PFSK-1 (cell line): ENCODE data around the gene THSD4.

ENCODE experiments used
- FOXP2 ChIP-seq: optimal IDR thresholded peaks from 2 replicates; pipeline ENCODE3; 2011; ENCODE audit warnings: borderline replicate concordance, control low read depth, inconsistent platforms; ENCODE audit not compliant: insufficient read depth; ENCODE audit errors: extremely low read length, extremely low read depth
- POLR2AphosphoS5 ChIP-seq: IDR thresholded peaks from 2 replicates; pipeline ENCODE4 v1.6.1; 2012; ENCODE audit warnings: low read depth, mild to moderate bottlenecking, control low read depth, low read length, moderate library complexity
- SIN3A ChIP-seq: IDR thresholded peaks from 2 replicates; pipeline ENCODE4 v1.6.1; 2012; ENCODE audit warnings: mild to moderate bottlenecking, low read length, moderate library complexity, borderline replicate concordance; ENCODE audit not compliant: insufficient read depth
- TAF1 ChIP-seq: IDR thresholded peaks from 2 replicates; pipeline ENCODE4 v1.6.1; 2012; ENCODE audit warnings: low read length, control low read depth, borderline replicate concordance; ENCODE audit not compliant: insufficient read depth
- TF ChIP-seq, protein P1 (sequence below), 2 experiments: IDR thresholded peaks; 2 replicates each; pipeline versions ENCODE4 v1.6.1 to v1.8.0; 2011 to 2012; ENCODE audit warnings: low read depth in 2 of 2, low read length in 2 of 2, control low read depth in 1 of 2, inconsistent platforms in 1 of 2, mild to moderate bottlenecking in 1 of 2, moderate library complexity in 1 of 2; ENCODE audit not compliant: insufficient read depth in 1 of 2

THSD4 gene

DNA sequence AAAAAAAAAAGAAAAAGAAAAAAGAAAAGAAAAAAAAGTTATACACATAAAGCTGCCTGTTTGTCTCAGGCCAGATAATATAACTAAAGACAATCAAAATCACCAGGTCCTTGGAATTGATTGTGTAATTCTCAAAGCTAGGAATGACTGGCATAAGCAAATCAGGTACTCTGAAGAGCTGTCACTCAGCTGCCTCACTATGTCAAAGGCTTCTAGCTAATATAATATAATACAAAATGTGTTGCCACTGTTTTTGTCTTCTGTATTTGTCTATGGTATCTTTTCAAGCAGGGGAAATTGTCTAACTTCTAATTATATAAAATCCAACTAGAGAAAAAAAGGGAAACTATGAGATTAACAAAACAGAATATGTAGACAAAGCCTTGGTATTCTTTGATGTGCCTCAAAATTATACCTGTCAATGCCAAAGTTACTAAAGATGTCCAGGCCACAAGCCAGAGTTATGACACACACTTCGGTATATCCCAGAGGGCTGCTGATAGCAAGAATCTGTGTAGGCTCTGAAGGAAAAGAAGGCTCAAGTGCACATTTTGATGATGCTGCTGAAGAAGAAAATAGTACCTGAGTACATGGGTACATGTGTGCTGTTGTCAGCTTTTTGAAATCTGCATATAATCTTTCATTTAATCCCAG is 658.1 kb downstream of the THSD4 start:
- TF ChIP-seq POLR2AphosphoS5 (no peak), SIN3A (no peak), FOXP2 (no peak), TAF1 (no peak)
- TF ChIP-seq, protein P1, sequence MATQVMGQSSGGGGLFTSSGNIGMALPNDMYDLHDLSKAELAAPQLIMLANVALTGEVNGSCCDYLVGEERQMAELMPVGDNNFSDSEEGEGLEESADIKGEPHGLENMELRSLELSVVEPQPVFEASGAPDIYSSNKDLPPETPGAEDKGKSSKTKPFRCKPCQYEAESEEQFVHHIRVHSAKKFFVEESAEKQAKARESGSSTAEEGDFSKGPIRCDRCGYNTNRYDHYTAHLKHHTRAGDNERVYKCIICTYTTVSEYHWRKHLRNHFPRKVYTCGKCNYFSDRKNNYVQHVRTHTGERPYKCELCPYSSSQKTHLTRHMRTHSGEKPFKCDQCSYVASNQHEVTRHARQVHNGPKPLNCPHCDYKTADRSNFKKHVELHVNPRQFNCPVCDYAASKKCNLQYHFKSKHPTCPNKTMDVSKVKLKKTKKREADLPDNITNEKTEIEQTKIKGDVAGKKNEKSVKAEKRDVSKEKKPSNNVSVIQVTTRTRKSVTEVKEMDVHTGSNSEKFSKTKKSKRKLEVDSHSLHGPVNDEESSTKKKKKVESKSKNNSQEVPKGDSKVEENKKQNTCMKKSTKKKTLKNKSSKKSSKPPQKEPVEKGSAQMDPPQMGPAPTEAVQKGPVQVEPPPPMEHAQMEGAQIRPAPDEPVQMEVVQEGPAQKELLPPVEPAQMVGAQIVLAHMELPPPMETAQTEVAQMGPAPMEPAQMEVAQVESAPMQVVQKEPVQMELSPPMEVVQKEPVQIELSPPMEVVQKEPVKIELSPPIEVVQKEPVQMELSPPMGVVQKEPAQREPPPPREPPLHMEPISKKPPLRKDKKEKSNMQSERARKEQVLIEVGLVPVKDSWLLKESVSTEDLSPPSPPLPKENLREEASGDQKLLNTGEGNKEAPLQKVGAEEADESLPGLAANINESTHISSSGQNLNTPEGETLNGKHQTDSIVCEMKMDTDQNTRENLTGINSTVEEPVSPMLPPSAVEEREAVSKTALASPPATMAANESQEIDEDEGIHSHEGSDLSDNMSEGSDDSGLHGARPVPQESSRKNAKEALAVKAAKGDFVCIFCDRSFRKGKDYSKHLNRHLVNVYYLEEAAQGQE (IDR thresholded peaks at IDR 0.05; ENCODE audit: insufficient read depth in 1 of 2, low read depth in 2 of 2, low read length in 2 of 2), result no peak

DNA sequence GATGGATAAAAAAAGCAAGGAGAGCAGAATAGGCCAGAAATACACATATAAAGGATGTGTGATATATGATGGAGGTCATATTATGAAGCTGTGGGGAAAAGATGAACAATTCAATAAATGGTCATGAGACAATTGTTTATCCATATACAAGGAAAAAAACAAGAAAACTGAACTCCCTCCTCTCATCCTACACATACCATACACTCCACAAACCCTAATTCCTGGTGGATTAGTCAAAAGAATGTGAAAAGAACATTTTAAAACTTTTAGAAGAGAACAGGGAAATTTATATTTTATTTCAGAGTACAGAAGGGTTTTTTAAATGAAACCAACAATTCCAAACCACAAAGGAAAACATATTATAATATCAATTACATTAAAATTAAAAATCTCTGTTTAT is 660.6 kb downstream of the THSD4 start:
- TF ChIP-seq SIN3A (no peak), POLR2AphosphoS5 (no peak), FOXP2 (no peak), TAF1 (no peak)
- TF ChIP-seq, protein P1 (IDR thresholded peaks at IDR 0.05; ENCODE audit: insufficient read depth in 1 of 2, low read depth in 2 of 2, low read length in 2 of 2), result no peak

DNA sequence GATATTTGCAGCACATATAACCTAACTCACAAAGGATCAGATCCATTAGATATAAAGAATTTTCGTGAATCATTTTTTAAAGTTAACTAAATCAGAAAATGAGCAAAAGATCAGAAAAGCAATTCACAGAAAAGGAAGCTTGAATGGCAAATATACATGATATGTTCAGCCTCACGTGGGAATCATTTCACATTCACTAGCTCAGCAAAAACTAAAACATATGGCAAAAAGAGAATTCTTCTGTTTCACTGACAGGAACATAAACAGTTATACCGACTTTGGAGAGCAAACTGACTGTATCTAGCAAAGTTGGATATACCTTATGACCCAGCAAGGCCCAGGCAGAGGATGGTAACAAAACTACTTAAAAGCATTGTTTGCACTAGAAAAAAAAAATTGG is 661.0 kb downstream of the THSD4 start:
- TF ChIP-seq FOXP2, result no peak
- TF ChIP-seq SIN3A, result no peak
- no peak for TF ChIP-seq TAF1
- TF ChIP-seq, protein P1 (IDR thresholded peaks at IDR 0.05; ENCODE audit: insufficient read depth in 1 of 2, low read depth in 2 of 2, low read length in 2 of 2), result no peak
- TF ChIP-seq POLR2AphosphoS5, result no peak

DNA sequence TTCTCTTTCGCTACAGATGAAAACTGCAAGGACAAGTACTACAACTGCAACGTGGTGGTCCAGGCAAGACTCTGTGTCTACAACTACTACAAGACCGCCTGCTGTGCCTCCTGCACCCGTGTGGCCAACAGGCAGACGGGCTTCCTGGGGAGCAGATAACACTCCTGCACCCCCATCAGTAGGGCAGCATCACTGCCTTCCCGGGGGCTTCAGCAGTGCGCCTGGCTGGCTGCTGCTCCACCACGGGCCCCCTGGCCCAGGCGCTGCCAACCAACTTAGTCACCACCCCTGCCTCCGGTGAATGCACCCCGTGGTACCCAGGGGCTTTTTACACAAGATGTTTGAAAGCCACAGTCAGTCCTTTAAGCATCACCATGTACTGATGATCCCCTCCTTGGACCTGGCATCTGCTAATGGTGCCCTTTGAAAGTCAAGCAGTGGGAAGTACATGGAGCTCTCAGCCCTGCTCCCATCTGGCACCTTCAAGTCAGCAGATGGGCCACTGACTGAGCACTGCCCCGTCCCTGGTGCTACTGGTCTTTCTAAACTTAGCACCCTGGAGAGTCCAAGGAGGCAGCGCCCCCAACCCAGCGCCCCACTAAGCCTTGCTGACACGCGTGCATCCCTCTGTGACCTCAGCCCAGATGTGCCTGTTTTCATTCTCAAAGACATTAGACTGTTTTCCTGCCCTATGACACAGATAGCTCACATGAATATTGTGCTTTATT is 662.1 kb downstream of the THSD4 start:
- TF ChIP-seq TAF1, result no peak
- TF ChIP-seq, protein P1 (IDR thresholded peaks at IDR 0.05; ENCODE audit: insufficient read depth in 1 of 2, low read depth in 2 of 2, low read length in 2 of 2), result no peak
- TF ChIP-seq SIN3A, result no peak
